SK-N-MC (cell line): Measurements from ENCODE around the gene LGI1.

ENCODE experiments used
- EZH2 ChIP-seq: fragments of 200-600 bp; sonication (generic); IDR thresholded peaks from one replicate; pipeline ENCODE4 v1.6.1; 2017; ENCODE audit warnings: antibody characterized with exemption
- FOXP2 ChIP-seq: optimal IDR thresholded peaks from 2 replicates; pipeline ENCODE3; 2011; ENCODE audit warnings: mild to moderate bottlenecking, moderate library complexity; ENCODE audit not compliant: insufficient read depth; ENCODE audit errors: extremely low read length, control extremely low read depth
- POLR2AphosphoS5 ChIP-seq: IDR thresholded peaks from 2 replicates; pipeline ENCODE4 v1.6.1; 2012; ENCODE audit warnings: mild to moderate bottlenecking, low read depth, low read length, borderline replicate concordance

GRCh38 chr10:93797825-93798224, 40.1 kb downstream of the LGI1 start:
- no peak for TF ChIP-seq POLR2AphosphoS5
- TF ChIP-seq EZH2 = no peak
- no peak for TF ChIP-seq FOXP2
